ENCODE measurements around the gene HFE.
"Not testable (repeated sequence)": the region's sequence is repeated elsewhere in the genome, so short reads cannot be mapped to it uniquely, and the experiment has no call there.

HFE gene

GRCh38 chr6:26107935-26108334, 20.7 kb downstream of the HFE start:
- no peak for DNase-seq (ENCODE audit: low read depth in 2 of 2)

- no peak for DNase-seq (ENCODE audit: low read depth in 2 of 2)
Measured at GRCh38 chr6:26109772-26110171, 22.5 kb downstream of the HFE start.

- no peak for DNase-seq (ENCODE audit: low read depth in 2 of 2)
Measured at GRCh38 chr6:26113570-26113969, 26.3 kb downstream of the HFE start.

- DNase-seq (ENCODE audit: low read depth in 2 of 2): no peak
Measured at GRCh38 chr6:26115226-26115625, 28.0 kb downstream of the HFE start.

- no peak for DNase-seq (ENCODE audit: low read depth in 2 of 2)
Measured at GRCh38 chr6:26116267-26116666, 29.0 kb downstream of the HFE start.

GRCh38 chr6:26118999-26119398, 31.8 kb downstream of the HFE start:
- DNase-seq (ENCODE audit: low read depth in 2 of 2): no peak

GRCh38 chr6:26120115-26120514, 32.9 kb downstream of the HFE start:
- not testable (repeated sequence) for DNase-seq (ENCODE audit: low read depth in 2 of 2)

GRCh38 chr6:26120807-26121140, 33.5 kb downstream of the HFE start:
- DNase-seq (ENCODE audit: low read depth in 2 of 2): no peak

GRCh38 chr6:26121141-26122004, 34.1 kb downstream of the HFE start:
- DNase-seq (ENCODE audit: low read depth in 2 of 2): no peak

- no peak for DNase-seq (ENCODE audit: low read depth in 2 of 2)
Measured at GRCh38 chr6:26122005-26122388, 34.8 kb downstream of the HFE start.

- DNase-seq (ENCODE audit: low read depth in 2 of 2): no peak
Measured at GRCh38 chr6:26122402-26122792, 35.2 kb downstream of the HFE start.

GRCh38 chr6:26122793-26123674, 35.8 kb downstream of the HFE start:
- DNase-seq (ENCODE audit: low read depth in 2 of 2): peak; percentile 83 to 89

- peak; percentile 50 to 62 for DNase-seq (ENCODE audit: low read depth in 2 of 2)
Measured at GRCh38 chr6:26123675-26123946, 36.4 kb downstream of the HFE start.

- DNase-seq (ENCODE audit: low read depth in 2 of 2): peak in 1 of 2 donors; percentile 59
Measured at GRCh38 chr6:26123947-26124780, 36.9 kb downstream of the HFE start.

- DNase-seq (ENCODE audit: low read depth in 2 of 2): no peak
Measured at GRCh38 chr6:26124781-26125685, 37.8 kb downstream of the HFE start.

- DNase-seq (ENCODE audit: low read depth in 2 of 2): no peak
Measured at GRCh38 chr6:26126394-26127235, 39.4 kb downstream of the HFE start.

GRCh38 chr6:26128013-26128771, 41.0 kb downstream of the HFE start:
- DNase-seq (ENCODE audit: low read depth in 2 of 2): no peak

GRCh38 chr6:26129656-26130055, 42.4 kb downstream of the HFE start:
- no peak for DNase-seq (ENCODE audit: low read depth in 2 of 2)

GRCh38 chr6:26130581-26131249, 43.5 kb downstream of the HFE start:
- DNase-seq (ENCODE audit: low read depth in 2 of 2): no peak

All from activated CD4-positive, alpha-beta T cell treated with anti-CD3 and anti-CD28 coated beads for 24 hours (primary cell).